Prostate gland (tissue), 2 donors: ENCODE measurements around the gene TRAF3IP3.

ENCODE experiments used
- POLR2A ChIP-seq: fragments of 450-650 bp; IDR thresholded peaks from one replicate; pipeline ENCODE4 v1.6.1; 2016; ENCODE audit warnings: antibody characterized with exemption, mild to moderate bottlenecking
- POLR2AphosphoS5 ChIP-seq: sonication (generic); formaldehyde crosslinking; IDR thresholded peaks from one replicate; pipeline ENCODE4 v1.6.1; 2017; ENCODE audit warnings: antibody characterized with exemption
- TF ChIP-seq, protein P1 (sequence below), 4 experiments: fragments of 200-600 bp in 2 of 4; fragments of 450-650 bp in 2 of 4; sonication (generic) in 2 of 4; IDR thresholded peaks; 1 replicate in 3 of 4; 2 replicates in 1 of 4; pipeline ENCODE4 v1.5.1; 2016 to 2019; ENCODE audit warnings: antibody characterized with exemption in 4 of 4, mild to moderate bottlenecking in 2 of 4, moderate library complexity in 2 of 4

DNA sequence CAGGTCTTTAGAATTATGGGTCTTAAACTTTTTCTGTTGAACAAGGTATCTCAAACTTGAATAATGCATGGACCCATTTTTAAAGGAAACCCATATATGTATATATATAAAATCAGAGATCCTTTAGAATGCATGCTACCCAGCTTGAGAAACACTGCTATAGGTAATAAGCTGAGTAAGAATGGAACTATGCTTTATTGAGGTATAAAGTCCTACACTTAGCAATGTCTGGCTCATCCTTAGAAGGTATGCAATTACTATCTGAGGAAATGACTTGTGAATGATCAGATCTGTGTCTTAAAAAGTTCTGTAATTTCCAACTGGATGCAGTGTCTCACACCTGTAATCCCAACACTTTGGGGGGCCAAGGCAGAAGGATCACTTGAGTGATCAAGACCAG lies 11.2 kb downstream of the TRAF3IP3 start:
- TF ChIP-seq, protein P1, sequence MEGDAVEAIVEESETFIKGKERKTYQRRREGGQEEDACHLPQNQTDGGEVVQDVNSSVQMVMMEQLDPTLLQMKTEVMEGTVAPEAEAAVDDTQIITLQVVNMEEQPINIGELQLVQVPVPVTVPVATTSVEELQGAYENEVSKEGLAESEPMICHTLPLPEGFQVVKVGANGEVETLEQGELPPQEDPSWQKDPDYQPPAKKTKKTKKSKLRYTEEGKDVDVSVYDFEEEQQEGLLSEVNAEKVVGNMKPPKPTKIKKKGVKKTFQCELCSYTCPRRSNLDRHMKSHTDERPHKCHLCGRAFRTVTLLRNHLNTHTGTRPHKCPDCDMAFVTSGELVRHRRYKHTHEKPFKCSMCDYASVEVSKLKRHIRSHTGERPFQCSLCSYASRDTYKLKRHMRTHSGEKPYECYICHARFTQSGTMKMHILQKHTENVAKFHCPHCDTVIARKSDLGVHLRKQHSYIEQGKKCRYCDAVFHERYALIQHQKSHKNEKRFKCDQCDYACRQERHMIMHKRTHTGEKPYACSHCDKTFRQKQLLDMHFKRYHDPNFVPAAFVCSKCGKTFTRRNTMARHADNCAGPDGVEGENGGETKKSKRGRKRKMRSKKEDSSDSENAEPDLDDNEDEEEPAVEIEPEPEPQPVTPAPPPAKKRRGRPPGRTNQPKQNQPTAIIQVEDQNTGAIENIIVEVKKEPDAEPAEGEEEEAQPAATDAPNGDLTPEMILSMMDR (IDR thresholded peaks at IDR 0.05) = no peak
- TF ChIP-seq POLR2A = no peak
- TF ChIP-seq POLR2AphosphoS5 = no peak
